H1 (cell line): ENCODE results near the gene OGDHL. TPM values are rescaled to one million over a fixed set of nuclear protein-coding genes. Genes with fewer than 3 reads are reported as not detected.

Source experiments
- CTCF ChIA-PET: fragments of 300-600 bp; sonication (Branson Sonifier 250); formaldehyde crosslinking; loops from one replicate; lab custom pipeline; 2021; ENCODE audit not compliant: partially characterized antibody; lab: Charles Lee
- POLR2A ChIA-PET: fragments of 300-600 bp; sonication (Branson Sonifier 250); formaldehyde crosslinking; loops from one replicate; lab custom pipeline; 2021; ENCODE audit warnings: inconsistent platforms; ENCODE audit not compliant: partially characterized antibody; lab: Charles Lee
- DNase-seq, 2 experiments: peaks; one replicate each; pipeline versions ENCODE4 v3.0.0 to v3.0.0-alpha.2; 2010 to 2022; ENCODE audit warnings: low spot score in 2 of 2, low read depth in 1 of 2, mixed read lengths in 1 of 2
- FAIRE-seq: peaks from 2 replicates; lab custom pipeline; 2011; peaks lifted over from hg19 to GRCh38; lab: Jason Lieb, UNC
- H2AFZ ChIP-seq: 2 replicates; pipeline ENCODE4 v1.8.1; 2012; ENCODE audit warnings: low read length, inconsistent platforms
- H2AK5ac ChIP-seq: 2 replicates; pipeline ENCODE4 v1.6.1; 2013; ENCODE audit warnings: low read depth, low read length
- H2BK120ac ChIP-seq: replicated peaks from 2 replicates; pipeline ENCODE3; 2013; ENCODE audit warnings: low read depth, low read length, inconsistent platforms
- H2BK12ac ChIP-seq: 2 replicates; pipeline ENCODE4 v1.6.1; 2013; ENCODE audit warnings: low read depth, low read length
- H2BK15ac ChIP-seq: 2 replicates; pipeline ENCODE4 v1.6.1; 2013; ENCODE audit warnings: low read length
- H2BK20ac ChIP-seq: 2 replicates; pipeline ENCODE4 v1.6.1; 2013; ENCODE audit warnings: low read length
- H2BK5ac ChIP-seq: 2 replicates; pipeline ENCODE4 v1.6.1; 2013; ENCODE audit warnings: low read depth, low read length
- H3K14ac ChIP-seq: 2 replicates; pipeline ENCODE4 v1.6.1; 2013; ENCODE audit warnings: inconsistent platforms; ENCODE audit not compliant: insufficient read length
- H3K18ac ChIP-seq: 2 replicates; pipeline ENCODE4 v1.6.1; 2013; ENCODE audit warnings: low read length; ENCODE audit errors: extremely low read depth
- H3K23ac ChIP-seq: 2 replicates; pipeline ENCODE4 v1.6.1; 2013; ENCODE audit warnings: inconsistent platforms; ENCODE audit not compliant: insufficient read length
- H3K23me2 ChIP-seq: 2 replicates; pipeline ENCODE4 v1.6.1; 2013; ENCODE audit warnings: low read depth, low read length
- H3K27ac ChIP-seq: 2 replicates; pipeline ENCODE4 v1.6.1; 2011; ENCODE audit warnings: low read depth, low read length, inconsistent platforms
- H3K27me3 ChIP-seq, 4 experiments: replicated peaks in 1 of 4; 1 replicate in 1 of 4; 2 replicates in 3 of 4; pipeline versions ENCODE4 v1.6.1 to v1.8.1; 2011 to 2013; ENCODE audit warnings: low read length in 3 of 4, mild to moderate bottlenecking in 3 of 4, inconsistent platforms in 2 of 4, mixed read lengths in 2 of 4, moderate library complexity in 1 of 4; ENCODE audit not compliant: control insufficient read depth in 3 of 4, insufficient read depth in 3 of 4; ENCODE audit errors: extremely low read depth in 1 of 4
- H3K36me3 ChIP-seq, 4 experiments: 2 replicates each; pipeline versions ENCODE4 v1.6.1 to v1.8.1; 2011 to 2013; ENCODE audit warnings: mild to moderate bottlenecking in 4 of 4, low read length in 3 of 4, moderate library complexity in 2 of 4, control low read depth in 1 of 4, inconsistent platforms in 1 of 4; ENCODE audit not compliant: insufficient read depth in 4 of 4, control insufficient read depth in 2 of 4
- H3K4ac ChIP-seq: replicated peaks from 2 replicates; pipeline ENCODE3; 2013; ENCODE audit warnings: low read length, low read depth, mixed read lengths, inconsistent platforms; ENCODE audit not compliant: insufficient read length
- H3K4me1 ChIP-seq, 4 experiments: replicated peaks in 1 of 4; 1 replicate in 1 of 4; 2 replicates in 3 of 4; pipeline versions ENCODE4 v1.6.1 to v1.8.1; 2011 to 2013; ENCODE audit warnings: low read length in 3 of 4, inconsistent platforms in 2 of 4, mixed read lengths in 1 of 4; ENCODE audit not compliant: insufficient read depth in 4 of 4, control insufficient read depth in 3 of 4
- H3K4me2 ChIP-seq, 2 experiments: 2 replicates each; pipeline versions ENCODE4 v1.6.1 to v1.8.1; 2011 to 2013; ENCODE audit warnings: low read depth in 2 of 2, low read length in 2 of 2, control low read depth in 1 of 2, inconsistent platforms in 1 of 2, mild to moderate bottlenecking in 1 of 2; ENCODE audit not compliant: insufficient read depth in 1 of 2
- H3K4me3 ChIP-seq, 4 experiments: fragments of 200-600, 300-600 bp in 1 of 4; sonication (generic), shearing (Covaris generic), sonication (Bioruptor Twin) in 1 of 4; 2 replicates each; pipeline versions ENCODE4 v1.5.1 to v1.8.1; 2011 to 2016; ENCODE audit warnings: low read length in 4 of 4, low read depth in 3 of 4, control low read depth in 2 of 4, inconsistent platforms in 2 of 4, mild to moderate bottlenecking in 2 of 4, mixed read lengths in 1 of 4, moderate library complexity in 1 of 4; ENCODE audit not compliant: insufficient read depth in 2 of 4; ENCODE audit errors: extremely low read depth in 1 of 4
- H3K56ac ChIP-seq: replicated peaks from 2 replicates; pipeline ENCODE3; 2013; ENCODE audit warnings: low read depth, mild to moderate bottlenecking, mixed read lengths, low read length, inconsistent platforms; ENCODE audit not compliant: insufficient read length
- H3K79me1 ChIP-seq: 2 replicates; pipeline ENCODE4 v1.6.1; 2013; ENCODE audit warnings: low read depth, low read length, control low read depth
- H3K79me2 ChIP-seq, 2 experiments: 2 replicates each; pipeline versions ENCODE4 v1.6.1 to v1.8.1; 2012 to 2013; ENCODE audit warnings: low read length in 2 of 2, mild to moderate bottlenecking in 2 of 2, inconsistent platforms in 1 of 2; ENCODE audit not compliant: insufficient read depth in 2 of 2, control insufficient read depth in 1 of 2
- H3K9ac ChIP-seq, 4 experiments: replicated peaks in 1 of 4; 1 replicate in 1 of 4; 2 replicates in 3 of 4; pipeline versions ENCODE4 v1.6.1 to v1.8.1; 2011 to 2013; ENCODE audit warnings: low read depth in 3 of 4, low read length in 3 of 4, control low read depth in 2 of 4, mild to moderate bottlenecking in 2 of 4, moderate library complexity in 2 of 4, inconsistent platforms in 1 of 4; ENCODE audit errors: extremely low read depth in 1 of 4
- H3K9me3 ChIP-seq, 2 experiments: 2 replicates each; pipeline versions ENCODE4 v1.6.1 to v1.8.1; 2012 to 2013; ENCODE audit warnings: mild to moderate bottlenecking in 2 of 2, moderate library complexity in 2 of 2, control low read depth in 1 of 2, inconsistent platforms in 1 of 2, low read depth in 1 of 2, low read length in 1 of 2, mixed read lengths in 1 of 2; ENCODE audit not compliant: insufficient read depth in 2 of 2
- H4K20me1 ChIP-seq, 2 experiments: replicated peaks in 1 of 2; 2 replicates each; pipeline versions ENCODE3 to v1.8.1; 2011 to 2013; ENCODE audit warnings: inconsistent platforms in 2 of 2, low read length in 2 of 2, mild to moderate bottlenecking in 1 of 2; ENCODE audit not compliant: insufficient read depth in 2 of 2, control insufficient read depth in 1 of 2
- H4K5ac ChIP-seq: 2 replicates; pipeline ENCODE4 v1.6.1; 2013; ENCODE audit warnings: low read length, low read depth, mixed read lengths, inconsistent platforms; ENCODE audit not compliant: insufficient read length
- H4K8ac ChIP-seq: 2 replicates; pipeline ENCODE4 v1.8.0; 2013; ENCODE audit warnings: mild to moderate bottlenecking, moderate library complexity, low read length, inconsistent platforms; ENCODE audit not compliant: insufficient read depth; ENCODE audit errors: extremely low read depth
- H4K91ac ChIP-seq: replicated peaks from 2 replicates; pipeline ENCODE3; 2013; ENCODE audit warnings: low read length, mixed read lengths, inconsistent platforms; ENCODE audit not compliant: insufficient read length
- CTBP2 ChIP-seq: IDR thresholded peaks from 2 replicates; pipeline ENCODE4 v1.7.0; 2011; ENCODE audit warnings: borderline replicate concordance, mild to moderate bottlenecking, moderate library complexity, mixed read lengths, low read length; ENCODE audit not compliant: insufficient read depth, insufficient read length
- HDAC6 ChIP-seq: IDR thresholded peaks from one replicate; pipeline ENCODE4 v1.7.1; 2012; ENCODE audit warnings: low read depth, mild to moderate bottlenecking, inconsistent platforms, low read length, moderate library complexity
- JUN ChIP-seq: IDR thresholded peaks from 2 replicates; pipeline ENCODE4 v1.6.1; 2011; ENCODE audit warnings: low read depth, mild to moderate bottlenecking, improper control_type of control experiment, low read length
- JUND ChIP-seq: IDR thresholded peaks from 2 replicates; pipeline ENCODE4 v1.6.1; 2011; ENCODE audit warnings: mild to moderate bottlenecking, improper control_type of control experiment, low read length
- POLR2AphosphoS5 ChIP-seq: IDR thresholded peaks from 2 replicates; pipeline ENCODE4 v1.6.1; 2011; ENCODE audit warnings: low read depth, low read length
- POU5F1 ChIP-seq: IDR thresholded peaks from 2 replicates; pipeline ENCODE4 v1.6.1; 2011; ENCODE audit warnings: low read depth, mild to moderate bottlenecking, low read length, moderate library complexity
- TEAD4 ChIP-seq: IDR thresholded peaks from 2 replicates; pipeline ENCODE4 v1.6.1; 2012; ENCODE audit warnings: low read depth, low read length, inconsistent platforms, mixed read lengths
- ZNF274 ChIP-seq: IDR thresholded peaks from 2 replicates; pipeline ENCODE4 v1.7.0; 2012; ENCODE audit warnings: low read length, borderline replicate concordance; ENCODE audit errors: extremely low read depth
- WGBS, 2 experiments: shearing (Covaris generic) in 1 of 2; methylation state at CpG; one replicate each; pipeline versions ENCODE4 v1.1.6 to v1.1.7; 2013 to 2015; ENCODE audit warnings: low lambda C conversion rate in 2 of 2, mixed read lengths in 2 of 2, inconsistent platforms in 1 of 2, low coverage in 1 of 2, missing lambda C conversion rate in 1 of 2; ENCODE audit not compliant: insufficient replicate concordance in 2 of 2, insufficient coverage in 1 of 2, insufficient read length in 1 of 2; ENCODE audit errors: extremely low coverage in 1 of 2, missing lambda C conversion rate in 1 of 2; 5-methylcytosine and 5-hydroxymethylcytosine counted together
- polyA plus RNA-seq, 7 experiments: library from polyadenylated mRNA; depleted of rRNA in 3 of 7; stranded (reverse) in 5 of 7; unstranded in 2 of 7; fragments of >200 nt in 5 of 7; fragments of 200-250 nt in 2 of 7; gene quantifications; 1 replicate in 5 of 7; 2 replicates in 1 of 7; 4 replicates in 1 of 7; pipeline versions ENCODE4 v1.2.1 to v1.2.3, GENCODE V29; 2011 to 2013; ENCODE audit warnings: missing spikeins in 2 of 7, mixed read lengths in 2 of 7
- total RNA-seq: library from RNA; stranded (reverse); fragmentation: NEBNext Ultra II Directional; extraction: Animal tissue kit (Norgen Biotek cat#: 25700); gene quantifications from 2 replicates; pipeline ENCODE4 v1.2.1, GENCODE V29; 2021

Gene OGDHL
- total and polyA plus RNA-seq, 2 of the 8 experiments (the other 6 are each of a cell fraction or from before 2014, with no cell fraction given): 16.1 to 16.6 TPM

- Histone ChIP-seq H2BK15ac (no peak overlapping the region), H3K23ac (no peak overlapping the region), H2AFZ (no peak overlapping the region), H3K14ac (no peak overlapping the region), H3K4me1 (peaks cover 9 to 21% (median 14%) of the 10 kb centered on the region in 4 experiments), H3K79me1 (no peaks in the 10 kb centered on the region), H2BK12ac (no peak overlapping the region), H3K4me3 (no peak overlapping the region), H4K91ac (no peak overlapping the region), H2AK5ac (no peak overlapping the region; the same call in 1 of the 2 replicates), H3K4me2 (no peak overlapping the region), H3K4ac (no peak overlapping the region), H3K9me3 (peaks cover 3 to 6% of the 10 kb centered on the region in 2 experiments; a peak in 2 of 4 replicates), H3K27ac (no peak overlapping the region), H2BK20ac (no peak overlapping the region), H3K23me2 (no peaks in the 10 kb centered on the region), H4K5ac (no peak overlapping the region), H2BK5ac (no peak overlapping the region), H3K79me2 (no peaks in the 10 kb centered on the region), H4K20me1 (peaks cover 4 to 7% of the 10 kb centered on the region in 2 experiments), H4K8ac (no peak overlapping the region), H3K9ac (no peak overlapping the region), H2BK120ac (no peak overlapping the region), H3K56ac (no peak overlapping the region), H3K36me3 (no peaks in the 10 kb centered on the region), H3K27me3 (peaks cover 30 to 55% (median 47%) of the 10 kb centered on the region in 4 experiments), H3K18ac (no peak overlapping the region)
- TF ChIP-seq TEAD4 (no peak), JUND (no peak), HDAC6 (no peak), ZNF274 (no peak), POU5F1 (no peak), JUN (no peak), POLR2AphosphoS5 (no peak), CTBP2 (no peak)
- DNase-seq (no peak), FAIRE-seq (no peak)
- WGBS, 2 experiments: 86% methylated on average over 6 of the region's 6 CpGs; no CpG with 5 or more reads in 1 of the 2 experiments
- POLR2A ChIA-PET: no interaction called here
- CTCF ChIA-PET: interaction anchor here (2.2 kb wide), 1 partner anchor 101 kb away, joined by 10 read pairs; no protein-coding TSS in a partner anchor
Observed at GRCh38 chr10:49694466-49694865, 67.7 kb downstream of the OGDHL start.
